GM08714 (cell line): ENCODE measurements around the gene PCSK2.

ENCODE experiments used
- H3K4me3 ChIP-seq: fragments of 200-500 bp; sonication (Bioruptor generic); 2 replicates; pipeline ENCODE4 v1.5.1; 2014; ENCODE audit warnings: mild to moderate bottlenecking, low read length, inconsistent platforms
- ZNF274 ChIP-seq: IDR thresholded peaks from 2 replicates; pipeline ENCODE4 v1.6.1; 2012; ENCODE audit warnings: mild to moderate bottlenecking, low read depth, low read length

Gene PCSK2

GRCh38 chr20:17525132-17525531, 298.3 kb downstream of the PCSK2 start:
- no peak overlapping the region for H3K4me3 ChIP-seq
- no peak for TF ChIP-seq ZNF274

GRCh38 chr20:17525650-17526049, 298.8 kb downstream of the PCSK2 start:
- TF ChIP-seq ZNF274: no peak
- no peak overlapping the region for H3K4me3 ChIP-seq

GRCh38 chr20:17529586-17529985, 302.7 kb downstream of the PCSK2 start:
- TF ChIP-seq ZNF274: no peak
- H3K4me3 ChIP-seq: no peak overlapping the region

GRCh38 chr20:17530153-17530552, 303.3 kb downstream of the PCSK2 start:
- TF ChIP-seq ZNF274: no peak
- H3K4me3 ChIP-seq: no peak overlapping the region

- H3K4me3 ChIP-seq: peak within 1 kb of the TSS; percentile 56; the same call in 1 of the 2 replicates
- no peak for TF ChIP-seq ZNF274
These were observed 304.1 kb downstream of the PCSK2 start, which contains the start of gene BFSP1 for GRCh38 chr20:17530716-17531664. TSS of gene BFSP1 (minus strand) at chr20:17531379. CDS start at chr20:17531329, 50 bp downstream.

- no peak for TF ChIP-seq ZNF274
- H3K4me3 ChIP-seq: peak overlapping the region; percentile 56; the same call in 1 of the 2 replicates
These were observed 304.8 kb downstream of the PCSK2 start for GRCh38 chr20:17531665-17532025.

GRCh38 chr20:17533396-17533795, 306.6 kb downstream of the PCSK2 start:
- H3K4me3 ChIP-seq: no peak overlapping the region
- no peak for TF ChIP-seq ZNF274

GRCh38 chr20:17534077-17534476, 307.2 kb downstream of the PCSK2 start:
- H3K4me3 ChIP-seq: no peak overlapping the region
- no peak for TF ChIP-seq ZNF274
